Left renal pelvis (tissue), 4 donors: ENCODE data around the gene CD300LG. TPM values are rescaled to one million over a fixed set of nuclear protein-coding genes. Genes with fewer than 3 reads are reported as not detected.
A peak's percentile ranks its signal among the peaks of the same experiment; 100 is the strongest.
"Not testable (repeated sequence)": the region's sequence is repeated elsewhere in the genome, so short reads cannot be mapped to it uniquely, and the experiment has no call there.

ENCODE experiments used
- DNase-seq, 4 donors: peaks; one replicate each; pipeline ENCODE4 v3.0.0-alpha.2; 2013; ENCODE audit warnings: low read depth in 4 of 4, low spot score in 3 of 4
- polyA plus RNA-seq, 4 donors: library from polyadenylated mRNA; unstranded; fragments of 120-200 nt; gene quantifications; one replicate each; pipeline ENCODE4 v1.2.1, GENCODE V29; 2013; ENCODE audit not compliant: insufficient read length in 4 of 4

CD300LG gene
- polyA plus RNA-seq, 4 donors = 0.83 to 1.9 (median 0.92) TPM

- no peak for DNase-seq
These were observed 30.6 kb downstream of the CD300LG start for GRCh38 chr17:43877451-43878155.

- DNase-seq = peak in 2 of 4 donors; percentile 39 to 42
These were observed 31.5 kb downstream of the CD300LG start for GRCh38 chr17:43878260-43879175.

- DNase-seq = no peak
These were observed 32.9 kb downstream of the CD300LG start for GRCh38 chr17:43879723-43880419.

GRCh38 chr17:43880420-43880991, 33.5 kb downstream of the CD300LG start:
- peak in 1 of 4 donors; percentile 59 for DNase-seq

GRCh38 chr17:43881181-43881580, 34.2 kb downstream of the CD300LG start:
- no peak for DNase-seq

DNA sequence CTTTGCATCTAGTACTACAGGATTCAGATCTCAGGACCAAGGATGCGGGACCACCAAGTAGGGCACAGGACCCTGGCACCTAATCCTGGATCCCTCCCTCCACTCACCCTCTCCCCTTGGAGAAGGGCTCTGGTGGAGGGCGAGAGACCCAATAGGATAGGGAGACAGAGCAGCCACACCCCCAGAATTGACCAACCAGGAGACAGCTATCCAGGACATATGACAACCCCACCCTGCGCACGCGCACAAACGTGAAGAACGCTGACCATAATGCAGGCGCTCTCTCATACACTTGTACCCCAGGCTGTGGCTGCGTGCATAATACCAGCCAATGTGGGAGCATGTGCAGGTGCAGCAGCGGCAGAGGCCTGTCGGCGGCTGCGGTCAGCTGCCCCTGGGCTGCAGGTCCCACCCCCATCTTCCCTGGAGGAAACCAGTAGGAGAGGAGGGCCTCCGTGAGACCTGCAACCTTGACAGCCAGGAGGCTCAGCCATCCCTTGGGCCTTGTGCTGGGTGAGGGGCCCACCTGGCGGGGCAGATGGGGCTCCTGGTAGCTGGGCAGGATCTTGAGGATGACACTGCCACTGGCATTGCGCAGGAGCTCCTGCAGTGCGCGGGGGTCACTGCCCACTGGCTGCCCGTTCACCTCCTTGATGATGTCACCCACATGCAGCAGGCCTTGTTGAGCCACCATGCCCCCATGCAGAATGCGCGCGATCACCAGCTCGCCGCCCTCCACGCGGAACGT, 35.0 kb downstream of the CD300LG start:
- DNase-seq = no peak

DNA sequence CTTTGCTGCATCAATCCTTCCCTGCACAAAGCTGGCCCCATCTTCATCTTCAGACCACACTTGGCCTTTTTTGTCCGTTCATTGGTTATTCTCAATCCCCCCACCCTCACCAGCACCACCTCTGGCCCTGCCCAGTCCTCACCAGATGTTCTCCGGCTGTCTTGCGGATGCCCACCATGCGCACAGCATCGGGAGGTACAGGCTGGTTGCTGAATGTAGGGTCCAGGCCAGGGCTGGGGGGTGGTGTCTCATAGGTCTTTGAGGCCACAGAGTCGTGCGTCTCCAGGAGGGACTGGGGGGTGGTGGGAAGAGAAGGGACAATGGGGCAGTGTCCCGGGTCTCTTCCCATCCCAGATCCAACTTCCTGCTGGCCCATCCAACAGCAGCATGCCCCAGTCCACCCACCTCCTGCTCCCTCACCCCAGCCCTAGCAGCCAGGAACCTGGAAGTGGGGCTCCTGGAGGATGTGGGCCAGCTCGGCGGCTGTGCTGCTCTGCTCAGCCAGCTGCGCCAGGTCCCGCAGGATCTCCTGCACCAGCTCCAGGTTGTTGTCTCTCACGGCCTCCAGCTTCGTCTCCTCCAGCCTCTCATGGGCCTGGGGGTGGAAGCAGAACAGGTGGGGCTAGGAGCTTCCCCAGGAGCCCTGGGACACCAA, 35.9 kb downstream of the CD300LG start:
- DNase-seq = no peak

DNA sequence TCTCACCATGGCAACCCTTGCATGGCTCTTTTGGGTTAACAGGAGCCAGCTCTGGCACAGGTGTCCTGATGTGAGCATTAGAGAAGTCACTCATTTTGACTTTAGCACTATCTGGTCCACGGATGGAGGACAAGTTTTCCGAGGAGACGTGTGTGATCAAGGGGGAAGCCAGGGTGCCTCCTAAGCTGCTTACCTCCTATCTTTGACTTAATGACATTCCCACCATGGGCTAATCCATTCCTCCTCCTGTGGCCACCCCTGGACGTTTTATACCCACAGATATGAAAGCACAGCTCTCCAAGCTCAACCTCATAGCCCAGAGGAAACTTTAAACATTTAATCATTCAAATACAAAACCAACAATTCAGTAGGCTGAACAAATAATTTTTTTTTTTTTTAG, 41.6 kb downstream of the CD300LG start:
- no peak for DNase-seq

GRCh38 chr17:43890240-43890639, 43.3 kb downstream of the CD300LG start:
- no peak for DNase-seq

DNA sequence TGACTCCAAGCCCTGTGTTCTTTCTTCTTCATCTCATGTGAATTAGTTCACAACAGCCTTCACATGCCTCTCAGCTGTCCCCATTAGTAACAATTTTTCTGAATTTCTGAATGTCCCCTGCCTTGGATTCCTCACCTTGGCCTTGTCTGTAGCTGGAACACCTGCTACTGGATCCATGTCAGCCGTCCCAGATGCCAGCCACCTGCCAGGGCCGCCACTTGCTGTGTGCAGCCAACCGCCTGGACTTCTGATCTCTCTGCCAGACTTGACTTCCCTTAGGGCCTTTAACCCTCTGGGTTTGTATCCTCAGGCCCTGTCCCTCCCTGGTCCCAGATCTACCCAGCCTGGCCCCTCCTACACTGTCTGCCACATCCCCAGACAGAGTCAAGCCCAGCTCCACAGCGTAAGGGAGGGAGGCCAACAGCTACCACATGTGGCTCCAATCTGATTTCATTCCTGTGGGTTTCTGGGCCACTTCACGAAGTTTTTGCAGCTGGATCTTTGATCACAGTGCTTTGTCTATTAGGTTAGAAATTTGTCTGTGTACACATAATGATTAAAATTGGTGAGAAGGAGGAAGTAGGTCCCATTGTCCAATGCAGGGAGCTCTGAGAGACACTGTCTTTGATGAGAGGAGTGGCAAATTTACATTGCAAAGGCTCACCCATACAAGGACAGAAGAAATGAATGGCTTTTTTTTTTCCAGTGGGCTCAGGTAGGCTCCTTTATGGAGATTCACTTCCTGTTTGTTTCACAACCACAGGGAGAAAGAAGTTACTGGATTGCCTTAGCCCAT, 45.1 kb downstream of the CD300LG start:
- no peak for DNase-seq

DNA sequence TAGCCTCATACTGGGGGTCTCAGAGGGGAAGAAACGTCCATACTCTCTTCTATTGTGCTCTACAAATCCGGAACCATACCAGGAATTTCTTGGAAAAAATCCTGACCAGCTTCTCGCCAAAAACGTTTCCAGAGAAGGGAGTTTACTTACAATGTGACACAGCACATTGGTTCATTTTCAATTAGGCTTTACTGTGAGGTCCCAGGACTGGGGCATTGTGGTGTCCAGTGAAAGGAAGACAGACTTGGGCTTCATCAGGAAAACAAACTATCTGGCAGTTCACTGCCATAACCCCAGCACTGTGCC, 45.6 kb downstream of the CD300LG start:
- DNase-seq = no peak

GRCh38 chr17:43894494-43894893, 47.5 kb downstream of the CD300LG start:
- not testable (repeated sequence) for DNase-seq

DNA sequence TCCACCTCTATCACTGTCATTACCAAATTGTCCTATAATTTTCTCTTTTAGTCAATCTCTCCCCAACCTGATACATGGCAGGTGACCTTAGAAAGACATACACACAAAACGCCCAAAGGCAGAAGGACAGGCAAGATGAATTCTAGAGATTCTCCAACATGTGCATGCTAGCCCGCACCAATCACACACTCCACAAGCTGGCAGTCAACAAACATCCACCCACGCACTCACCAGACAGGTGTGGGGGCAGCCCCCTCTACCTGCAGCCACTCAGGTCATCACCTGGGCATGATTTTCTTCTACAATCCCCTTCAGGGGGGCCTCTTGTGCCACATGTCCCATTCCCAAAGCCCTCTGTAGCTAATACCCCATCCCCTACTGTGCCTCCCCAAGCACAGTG, 50.9 kb downstream of the CD300LG start:
- DNase-seq = no peak

DNA sequence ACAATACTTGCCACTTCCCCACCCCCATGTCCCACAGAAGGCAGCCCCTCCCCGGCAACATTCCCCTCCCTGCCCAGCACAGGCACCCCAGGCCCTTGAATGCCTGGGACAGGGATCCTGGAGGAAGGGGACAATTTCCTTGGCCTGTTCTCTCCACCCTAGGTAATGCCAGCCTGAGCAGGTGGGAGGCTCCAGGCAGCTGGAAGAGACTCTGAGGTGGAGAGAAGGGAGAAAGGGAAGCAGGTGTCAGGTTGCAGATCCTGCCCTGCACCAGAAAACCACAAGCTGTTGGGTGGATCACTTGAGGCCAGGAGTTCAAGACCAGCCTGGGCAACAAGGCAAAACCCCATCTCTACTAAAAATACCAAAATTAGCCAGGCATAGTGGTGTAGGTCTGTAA, 51.5 kb downstream of the CD300LG start:
- DNase-seq = no peak

DNA sequence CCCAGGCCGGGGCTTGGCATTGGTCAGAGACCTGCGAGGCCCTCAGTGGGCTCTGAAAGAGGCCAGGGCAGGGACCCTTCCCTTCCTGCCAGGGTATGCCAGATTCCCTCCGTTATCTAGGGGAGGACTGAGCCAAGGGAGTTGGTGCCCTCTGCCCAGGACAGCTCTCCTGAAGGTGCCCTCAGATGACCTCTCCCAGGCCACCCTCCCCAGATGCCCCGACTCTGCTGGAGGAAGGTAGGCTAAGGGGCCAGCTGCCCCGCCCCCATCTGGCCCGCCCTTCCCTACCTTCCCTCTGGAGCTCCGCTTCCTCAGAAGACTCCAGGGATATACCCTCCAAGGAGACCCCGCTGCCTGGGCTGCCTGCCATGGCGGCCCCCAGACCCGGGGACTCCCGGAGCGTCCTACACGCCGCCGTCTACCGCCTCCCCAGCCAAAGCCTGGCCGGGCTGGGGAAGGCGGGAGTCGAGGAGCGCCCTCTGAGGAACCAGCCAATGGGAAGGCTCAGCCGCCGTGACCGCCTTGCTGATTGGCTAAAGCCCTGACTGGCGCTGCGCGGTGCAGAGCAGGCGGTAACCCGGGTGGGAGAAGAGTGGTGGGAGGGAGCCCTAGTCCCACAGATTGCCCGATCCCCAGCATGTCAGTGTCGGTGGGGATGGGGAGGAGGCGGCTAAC, 53.3 kb downstream of the CD300LG start:
- peak in 2 of 4 donors; percentile 73 to 74 for DNase-seq

- no peak for DNase-seq
These were observed 54.1 kb downstream of the CD300LG start for GRCh38 chr17:43900858-43901754.

GRCh38 chr17:43901861-43902589, 55.0 kb downstream of the CD300LG start:
- DNase-seq = no peak
